ENCODE measurements around the gene PLEKHO2. TPM values are rescaled to one million over a fixed set of nuclear protein-coding genes. Genes with fewer than 3 reads are reported as not detected.

The PLEKHO2 gene
- total and polyA plus RNA-seq, 2 of the 8 experiments (the other 6 are each of a cell fraction or from before 2014, with no cell fraction given), result 16.9 to 20.1 TPM

DNA sequence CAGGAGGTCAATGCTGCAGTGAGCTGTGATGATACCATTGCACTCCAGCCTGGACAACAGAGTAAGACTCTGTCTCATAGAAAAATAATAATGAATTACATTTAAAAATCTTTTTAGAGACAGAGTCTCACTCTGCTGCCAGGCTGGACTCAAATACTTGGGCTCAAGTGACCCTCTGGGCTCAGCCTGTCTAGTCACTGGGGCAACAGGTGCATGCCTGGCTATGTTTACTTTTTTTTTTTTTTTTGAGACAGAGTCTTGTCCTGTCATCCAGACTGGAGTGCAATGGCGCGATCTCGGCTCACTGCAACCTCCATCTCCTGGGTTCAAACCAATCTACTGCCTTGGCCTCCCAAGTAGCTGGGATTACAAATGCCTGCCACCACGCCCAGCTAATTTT, 8.0 kb upstream of the PLEKHO2 start (continued):
- no peak for TF ChIP-seq PHF8 (conservative IDR thresholded peaks at IDR 0.05; ENCODE audit: low read depth, low read length)

All from H1 (cell line).